Brain microvascular endothelial cell (primary cell): Measurements from ENCODE around the gene PIGU.
A peak's percentile ranks its signal among the peaks of the same experiment; 100 is the strongest.
"Not testable (repeated sequence)": the region's sequence is repeated elsewhere in the genome, so short reads cannot be mapped to it uniquely, and the experiment has no call there.

ENCODE experiments used
- DNase-seq: peaks from one replicate; pipeline ENCODE4 v3.0.0-alpha.2; 2020
- H3K27ac ChIP-seq: fragments of 250-450 bp; sonication (Bioruptor Pico); 2 replicates; pipeline ENCODE4 v1.5.1; 2020; ENCODE audit warnings: mild to moderate bottlenecking, moderate library complexity
- H3K27me3 ChIP-seq: fragments of 250-450 bp; sonication (Bioruptor Pico); replicated peaks from 2 replicates; pipeline ENCODE4 v1.5.1; 2020; ENCODE audit warnings: mild to moderate bottlenecking
- H3K36me3 ChIP-seq: fragments of 250-450 bp; sonication (Bioruptor Pico); replicated peaks from 2 replicates; pipeline ENCODE4 v1.5.1; 2020; ENCODE audit warnings: mild to moderate bottlenecking
- H3K4me3 ChIP-seq: 2 replicates; pipeline ENCODE4 v1.5.1; 2011; ENCODE audit warnings: low read depth, mild to moderate bottlenecking, control low read depth, low read length, moderate library complexity
- in situ Hi-C: cut with HindIII; loops from 2 replicates; pipeline ENCODE4 v1.10.0; 2017; ENCODE audit warnings: low sequenced_read_pairs, low pct_ligation_motif_present
- TF ChIP-seq, protein P1 (sequence below): IDR thresholded peaks from 2 replicates; pipeline ENCODE4 v1.5.1; 2011; ENCODE audit warnings: low read depth, mild to moderate bottlenecking, moderate library complexity, low read length, control low read depth, inconsistent platforms; ENCODE audit errors: missing control alignments

Gene PIGU

DNA sequence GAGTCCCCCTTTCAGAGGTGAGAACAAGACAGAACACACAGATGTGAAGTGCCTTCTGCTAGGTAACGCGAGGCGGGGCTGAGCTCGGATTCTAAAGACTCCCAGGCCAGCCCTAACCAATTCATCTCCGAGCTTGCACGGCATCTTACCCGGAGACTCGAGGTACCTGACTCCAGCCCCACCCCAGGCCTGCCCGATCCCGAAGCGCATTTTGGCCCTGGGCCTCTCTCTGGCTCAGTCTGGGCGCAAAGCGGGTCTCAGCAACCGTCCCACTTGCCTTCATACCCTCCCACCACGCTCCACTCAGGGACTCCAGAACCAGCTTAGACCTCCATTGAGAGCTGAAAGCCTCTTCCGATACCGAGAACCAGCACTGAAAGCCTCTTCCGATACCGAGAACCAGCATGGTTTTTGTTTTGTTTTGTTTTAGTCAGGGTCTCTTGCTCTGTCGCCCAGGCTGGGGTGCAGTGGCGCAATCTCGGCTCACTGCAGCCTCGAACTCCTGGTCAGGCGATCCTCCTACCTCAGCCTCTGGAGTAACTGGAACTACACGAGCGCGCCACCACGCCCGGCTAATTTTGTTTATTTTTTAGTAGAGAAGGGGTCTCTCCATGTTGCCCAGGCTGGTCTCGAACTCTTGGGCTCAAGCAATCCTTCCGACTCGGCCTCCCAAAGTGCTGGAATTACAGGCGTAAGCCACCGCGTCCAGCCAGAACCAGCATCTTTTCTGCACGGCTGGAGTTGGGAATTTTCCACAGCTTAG lies 161.2 kb downstream of the PIGU start:
- H3K27me3 ChIP-seq: no peaks in the 10 kb centered on the region
- TF ChIP-seq, protein P1, sequence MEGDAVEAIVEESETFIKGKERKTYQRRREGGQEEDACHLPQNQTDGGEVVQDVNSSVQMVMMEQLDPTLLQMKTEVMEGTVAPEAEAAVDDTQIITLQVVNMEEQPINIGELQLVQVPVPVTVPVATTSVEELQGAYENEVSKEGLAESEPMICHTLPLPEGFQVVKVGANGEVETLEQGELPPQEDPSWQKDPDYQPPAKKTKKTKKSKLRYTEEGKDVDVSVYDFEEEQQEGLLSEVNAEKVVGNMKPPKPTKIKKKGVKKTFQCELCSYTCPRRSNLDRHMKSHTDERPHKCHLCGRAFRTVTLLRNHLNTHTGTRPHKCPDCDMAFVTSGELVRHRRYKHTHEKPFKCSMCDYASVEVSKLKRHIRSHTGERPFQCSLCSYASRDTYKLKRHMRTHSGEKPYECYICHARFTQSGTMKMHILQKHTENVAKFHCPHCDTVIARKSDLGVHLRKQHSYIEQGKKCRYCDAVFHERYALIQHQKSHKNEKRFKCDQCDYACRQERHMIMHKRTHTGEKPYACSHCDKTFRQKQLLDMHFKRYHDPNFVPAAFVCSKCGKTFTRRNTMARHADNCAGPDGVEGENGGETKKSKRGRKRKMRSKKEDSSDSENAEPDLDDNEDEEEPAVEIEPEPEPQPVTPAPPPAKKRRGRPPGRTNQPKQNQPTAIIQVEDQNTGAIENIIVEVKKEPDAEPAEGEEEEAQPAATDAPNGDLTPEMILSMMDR: no peak
- H3K36me3 ChIP-seq: peaks cover 6% of the 10 kb centered on the region
- in situ Hi-C loops: no loop called here
- H3K4me3 ChIP-seq: peak overlapping the region; percentile 88
- H3K27ac ChIP-seq: peak overlapping the region; percentile 81
- no peak for DNase-seq

DNA sequence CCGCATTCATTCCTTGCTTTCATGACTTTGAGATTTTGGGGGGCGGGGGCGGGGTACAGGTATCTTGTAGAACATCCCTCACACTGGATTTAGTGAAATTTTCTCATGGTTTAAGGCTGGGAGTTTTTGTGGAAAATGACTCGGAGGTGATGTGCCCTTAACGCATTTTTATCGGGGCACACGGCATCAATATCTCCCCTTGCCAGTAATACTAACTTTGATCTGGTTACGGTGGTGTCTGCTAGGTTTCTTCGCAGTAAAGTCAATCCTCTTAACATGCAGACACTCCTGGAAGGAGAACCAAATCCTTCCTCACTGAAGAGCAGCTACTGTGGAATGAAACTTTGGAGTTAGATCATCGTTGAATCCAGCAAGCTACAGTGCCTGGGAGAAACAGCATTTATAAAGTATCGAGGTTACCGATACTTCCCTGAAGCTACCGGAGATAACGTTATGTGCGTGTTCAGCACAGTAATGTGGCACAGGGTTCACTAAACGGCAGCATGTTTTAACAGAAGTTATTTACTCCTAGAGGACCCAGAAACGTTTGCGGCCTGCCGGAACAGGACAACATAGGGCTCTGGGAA lies 161.9 kb downstream of the PIGU start:
- no peak for DNase-seq
- Histone ChIP-seq H3K27me3 (no peaks in the 10 kb centered on the region), H3K27ac (peak overlapping the region; percentile 81), H3K4me3 (peak overlapping the region; percentile 88), H3K36me3 (peaks cover 4% of the 10 kb centered on the region)
- TF ChIP-seq, protein P1: no peak
- in situ Hi-C loops: no loop called here

DNA sequence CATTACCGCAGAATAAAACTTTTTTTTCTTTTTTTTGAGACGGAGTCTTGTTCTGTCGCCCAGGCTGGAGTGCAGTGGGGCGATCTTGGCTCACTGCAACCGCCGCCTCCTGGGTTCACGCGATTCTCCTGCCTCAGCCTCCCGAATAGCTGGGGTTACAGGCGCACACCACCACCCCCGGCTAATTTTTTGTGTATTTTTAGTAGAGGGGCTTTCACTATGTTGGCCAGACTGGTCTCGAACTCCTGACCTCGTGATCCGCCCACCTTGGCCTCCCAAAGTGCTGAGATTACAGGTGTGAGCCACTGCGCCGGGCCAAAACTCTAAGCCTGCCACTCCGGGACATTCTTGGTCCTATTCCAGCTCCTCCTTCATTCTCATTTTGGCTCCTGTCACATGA lies 162.9 kb downstream of the PIGU start:
- H3K4me3 ChIP-seq, H3K27ac ChIP-seq, H3K27me3 ChIP-seq, in situ Hi-C loops, DNase-seq, H3K36me3 ChIP-seq: not testable (repeated sequence)

DNA sequence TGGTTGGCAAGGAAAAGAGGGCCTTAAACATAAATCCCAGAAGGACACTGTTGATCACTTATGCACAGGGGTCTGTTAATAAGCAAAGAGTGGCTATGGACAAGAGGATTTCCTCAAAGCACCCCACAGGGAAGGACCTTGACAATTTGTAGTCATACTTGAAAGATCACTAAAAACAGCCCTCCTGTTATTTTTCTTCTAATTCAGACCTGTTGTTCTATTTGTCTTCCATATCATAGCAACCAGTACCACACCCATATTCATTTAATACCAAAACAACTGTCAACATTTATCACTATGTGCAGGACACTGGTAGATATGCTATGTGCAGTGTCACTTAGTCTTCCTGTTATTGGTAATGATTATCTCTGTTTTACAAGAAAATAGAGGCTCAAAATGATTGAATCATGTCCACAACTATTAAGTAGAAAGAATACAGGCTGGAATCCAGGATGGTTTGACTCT lies 163.9 kb downstream of the PIGU start:
- Histone ChIP-seq H3K36me3 (peaks cover 4% of the 10 kb centered on the region), H3K4me3 (no peak overlapping the region), H3K27me3 (no peaks in the 10 kb centered on the region), H3K27ac (no peak overlapping the region)
- TF ChIP-seq, protein P1: no peak
- no peak for DNase-seq
- in situ Hi-C loops: no loop called here

DNA sequence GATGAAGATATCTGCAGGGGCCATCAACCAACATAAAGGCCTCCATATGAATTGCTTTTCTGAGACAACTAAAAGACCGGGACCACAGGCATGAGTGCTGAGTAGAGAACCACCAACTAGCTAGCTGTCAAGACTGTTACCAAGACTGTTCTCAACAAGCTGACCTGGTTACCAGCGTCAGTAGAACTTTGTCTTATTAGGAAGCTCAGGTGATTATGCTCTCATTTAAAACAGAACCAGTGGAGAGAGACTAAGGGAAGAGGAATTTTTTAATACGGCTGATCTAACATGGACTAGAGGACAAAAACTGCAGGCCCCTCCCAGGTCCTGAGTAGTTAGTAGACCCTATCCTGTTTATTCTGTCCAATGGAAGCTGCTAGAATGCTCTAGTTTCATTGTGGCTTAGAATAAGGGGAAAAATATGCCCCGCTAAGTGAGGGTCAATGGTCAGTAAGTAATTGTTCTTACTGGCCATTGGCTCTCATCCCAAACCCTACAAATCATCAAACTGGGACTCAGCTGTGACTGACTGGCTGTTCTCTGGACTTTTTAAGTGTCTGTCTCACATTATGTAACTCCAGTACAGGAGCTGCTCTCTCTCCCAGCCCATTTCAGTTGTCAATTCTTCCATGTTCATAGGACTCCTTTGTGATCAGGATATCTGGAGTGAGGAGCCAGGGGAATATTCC lies 164.5 kb downstream of the PIGU start:
- Histone ChIP-seq H3K4me3 (no peak overlapping the region), H3K27me3 (no peaks in the 10 kb centered on the region), H3K36me3 (peaks cover 6% of the 10 kb centered on the region), H3K27ac (no peak overlapping the region)
- no peak for DNase-seq
- TF ChIP-seq, protein P1: no peak
- in situ Hi-C loops: no loop called here

DNA sequence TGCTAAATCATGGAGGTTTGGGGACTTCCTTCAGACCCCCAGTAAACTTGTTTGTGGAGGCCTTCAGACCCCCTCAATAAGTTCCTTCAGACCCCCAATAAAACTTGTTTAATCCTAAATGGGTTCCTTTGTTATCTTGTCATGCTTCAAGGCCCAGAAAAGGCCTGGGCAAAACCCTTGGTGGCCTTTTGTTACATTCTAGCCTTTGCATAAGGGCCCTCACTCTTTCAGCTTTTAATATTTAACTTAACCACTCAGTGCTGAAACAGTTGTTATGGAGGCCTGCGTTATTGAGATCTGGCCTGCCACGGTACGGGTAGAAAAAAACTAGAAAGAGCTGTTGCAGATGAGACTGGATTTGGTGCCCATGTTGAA lies 165.0 kb downstream of the PIGU start:
- TF ChIP-seq, protein P1: no peak
- Histone ChIP-seq H3K36me3 (peaks cover 8% of the 10 kb centered on the region), H3K4me3 (no peak overlapping the region)

More for the DNA sequence above, 165.0 kb downstream of the PIGU start:
- DNase-seq: no peak
- no peaks in the 10 kb centered on the region for H3K27me3 ChIP-seq
- no peak overlapping the region for H3K27ac ChIP-seq
- in situ Hi-C loops: no loop called here
